H9 (cell line): ENCODE measurements around the gene MXRA7. TPM values are rescaled to one million over a fixed set of nuclear protein-coding genes. Genes with fewer than 3 reads are reported as not detected.
"Not testable (repeated sequence)": the region's sequence is repeated elsewhere in the genome, so short reads cannot be mapped to it uniquely, and the experiment has no call there.

Experiments
- DNase-seq: peaks from one replicate; pipeline ENCODE4 v3.0.0-alpha.2; 2017
- H2AFZ ChIP-seq: one replicate; pipeline ENCODE4 v1.6.1; 2013; ENCODE audit warnings: mild to moderate bottlenecking, low read length, control low read depth, moderate library complexity
- H2AK5ac ChIP-seq: 2 replicates; pipeline ENCODE4 v1.6.1; 2013; ENCODE audit warnings: low read length, control low read depth, mixed read lengths; ENCODE audit not compliant: insufficient read length
- H2BK120ac ChIP-seq: one replicate; pipeline ENCODE4 v1.6.1; 2013; ENCODE audit warnings: low read depth, mild to moderate bottlenecking, low read length, control low read depth, inconsistent platforms; ENCODE audit not compliant: poor library complexity, severe bottlenecking
- H2BK12ac ChIP-seq: 2 replicates; pipeline ENCODE4 v1.6.1; 2013; ENCODE audit warnings: low read length, control low read depth, mixed read lengths, low read depth; ENCODE audit not compliant: insufficient read length
- H2BK15ac ChIP-seq: 2 replicates; pipeline ENCODE4 v1.6.1; 2013; ENCODE audit warnings: low read depth, low read length, control low read depth
- H2BK20ac ChIP-seq: one replicate; pipeline ENCODE4 v1.6.1; 2013; ENCODE audit warnings: low read depth, mild to moderate bottlenecking, low read length, control low read depth, inconsistent platforms; ENCODE audit not compliant: poor library complexity, severe bottlenecking
- H2BK5ac ChIP-seq: 2 replicates; pipeline ENCODE4 v1.6.1; 2013; ENCODE audit warnings: low read length, control low read depth, mixed read lengths; ENCODE audit not compliant: insufficient read length
- H3K14ac ChIP-seq: 2 replicates; pipeline ENCODE4 v1.6.1; 2013; ENCODE audit warnings: low read length, control low read depth; ENCODE audit not compliant: insufficient read depth
- H3K18ac ChIP-seq: 2 replicates; pipeline ENCODE4 v1.6.1; 2013; ENCODE audit warnings: low read depth, mild to moderate bottlenecking, mixed read lengths, low read length, control low read depth; ENCODE audit not compliant: insufficient read length
- H3K23ac ChIP-seq: 2 replicates; pipeline ENCODE4 v1.6.1; 2013; ENCODE audit warnings: low read length, control low read depth, mixed read lengths, low read depth; ENCODE audit not compliant: insufficient read length
- H3K23me2 ChIP-seq: 2 replicates; pipeline ENCODE4 v1.6.1; 2013; ENCODE audit warnings: low read depth, mild to moderate bottlenecking, mixed read lengths, low read length, control low read depth; ENCODE audit not compliant: insufficient read length, poor library complexity, severe bottlenecking
- H3K27ac ChIP-seq: 2 replicates; pipeline ENCODE4 v1.5.1; 2013; ENCODE audit warnings: low read length, control low read depth, mixed read lengths, low read depth; ENCODE audit not compliant: insufficient read length
- H3K27me3 ChIP-seq: 2 replicates; pipeline ENCODE4 v1.6.1; 2013; ENCODE audit warnings: low read length, control low read depth, inconsistent platforms; ENCODE audit not compliant: insufficient read depth
- H3K4ac ChIP-seq: 2 replicates; pipeline ENCODE4 v1.6.1; 2013; ENCODE audit warnings: low read depth, mild to moderate bottlenecking, control low read depth, inconsistent platforms, low read length, moderate library complexity
- H3K4me1 ChIP-seq: 2 replicates; pipeline ENCODE4 v1.6.1; 2013; ENCODE audit warnings: low read length, control low read depth, inconsistent platforms; ENCODE audit not compliant: insufficient read depth
- H3K4me2 ChIP-seq: 2 replicates; pipeline ENCODE4 v1.6.1; 2013; ENCODE audit warnings: low read length, control low read depth, mixed read lengths; ENCODE audit not compliant: insufficient read length, insufficient read depth
- H3K56ac ChIP-seq: 2 replicates; pipeline ENCODE4 v1.6.1; 2013; ENCODE audit warnings: low read depth, mild to moderate bottlenecking, mixed read lengths, low read length, control low read depth; ENCODE audit not compliant: insufficient read length
- H3K79me1 ChIP-seq: 2 replicates; pipeline ENCODE4 v1.6.1; 2013; ENCODE audit warnings: low read depth, mild to moderate bottlenecking, moderate library complexity, low read length, control low read depth, inconsistent platforms; ENCODE audit not compliant: insufficient read depth, poor library complexity, severe bottlenecking
- H3K79me2 ChIP-seq: 2 replicates; pipeline ENCODE4 v1.6.1; 2013; ENCODE audit warnings: low read length, control low read depth, inconsistent platforms; ENCODE audit not compliant: insufficient read depth
- H3K9ac ChIP-seq: 2 replicates; pipeline ENCODE4 v1.6.1; 2013; ENCODE audit warnings: low read length, control low read depth, mixed read lengths; ENCODE audit not compliant: insufficient read length; ENCODE audit errors: extremely low read depth
- H3K9me3 ChIP-seq: one replicate; pipeline ENCODE4 v1.6.1; 2013; ENCODE audit warnings: low read depth, low read length, inconsistent platforms; ENCODE audit not compliant: control insufficient read depth
- H3T11ph ChIP-seq: one replicate; pipeline ENCODE4 v1.6.1; 2013; ENCODE audit warnings: mild to moderate bottlenecking, low read length, control low read depth, inconsistent platforms
- H4K20me1 ChIP-seq: one replicate; pipeline ENCODE4 v1.6.1; 2013; ENCODE audit not compliant: control insufficient read depth, insufficient read length, insufficient read depth
- H4K5ac ChIP-seq: 2 replicates; pipeline ENCODE4 v1.6.1; 2013; ENCODE audit warnings: low read depth, mild to moderate bottlenecking, mixed read lengths, low read length, control low read depth; ENCODE audit not compliant: insufficient read length
- H4K8ac ChIP-seq: replicated peaks from 2 replicates; pipeline ENCODE4 v1.6.1; 2013; ENCODE audit warnings: low read length, control low read depth, mixed read lengths, low read depth; ENCODE audit not compliant: insufficient read length
- H4K91ac ChIP-seq: 2 replicates; pipeline ENCODE4 v1.6.1; 2013; ENCODE audit warnings: low read depth, mild to moderate bottlenecking, moderate library complexity, mixed read lengths, low read length, control low read depth; ENCODE audit not compliant: insufficient read length
- H3K27ac Mint-ChIP-seq, 3 experiments: 2 replicates in 2 of 3; 3 replicates in 1 of 3; pipeline ENCODE4 v1.8.0; 2020 to 2021; ENCODE audit warnings: mixed read lengths in 3 of 3, mild to moderate bottlenecking in 1 of 3, moderate library complexity in 1 of 3
- H3K27me3 Mint-ChIP-seq: 2 replicates; pipeline ENCODE4 v1.8.0; 2021; ENCODE audit warnings: low read depth, mild to moderate bottlenecking, moderate library complexity, mixed read lengths
- H3K36me3 Mint-ChIP-seq, 3 experiments: 2 replicates in 2 of 3; 3 replicates in 1 of 3; pipeline ENCODE4 v1.8.0; 2020 to 2021; ENCODE audit warnings: low read depth in 3 of 3, mixed read lengths in 3 of 3; ENCODE audit not compliant: insufficient read depth in 1 of 3
- H3K4me1 Mint-ChIP-seq, 2 experiments: 2 replicates each; pipeline ENCODE4 v1.8.0; 2020; ENCODE audit warnings: mixed read lengths in 2 of 2
- H3K4me3 Mint-ChIP-seq, 2 experiments: 2 replicates in 1 of 2; 3 replicates in 1 of 2; pipeline ENCODE4 v1.8.0; 2020 to 2021; ENCODE audit warnings: mild to moderate bottlenecking in 2 of 2, mixed read lengths in 2 of 2, moderate library complexity in 1 of 2
- H3K9me3 Mint-ChIP-seq, 2 experiments: 2 replicates in 1 of 2; 3 replicates in 1 of 2; pipeline ENCODE4 v1.8.0; 2020; ENCODE audit warnings: mild to moderate bottlenecking in 2 of 2, mixed read lengths in 2 of 2, moderate library complexity in 1 of 2
- WGBS: extraction: QIAGEN DNeasy Blood & Tissue Kit; methylation state at CpG from one replicate; pipeline ENCODE4 v1.1.7; 2013; ENCODE audit warnings: missing lambda C conversion rate, low lambda C conversion rate, mixed read lengths; ENCODE audit not compliant: insufficient read length; ENCODE audit errors: extremely low coverage; 5-methylcytosine and 5-hydroxymethylcytosine counted together
- total RNA-seq: library from RNA; stranded (reverse); gene quantifications from 2 replicates; pipeline ENCODE4 v1.2.1, GENCODE V29; 2021
- TF ChIP-seq, protein P1 (sequence below): fragments of 200-600 bp; sonication (generic); conservative IDR thresholded peaks from 3 replicates; pipeline ENCODE4 v1.8.0; 2021; ENCODE audit warnings: antibody characterized with exemption, mild to moderate bottlenecking

MXRA7 gene
- total RNA-seq, 1 experiment from 2014 or later: 28.2 TPM

DNA sequence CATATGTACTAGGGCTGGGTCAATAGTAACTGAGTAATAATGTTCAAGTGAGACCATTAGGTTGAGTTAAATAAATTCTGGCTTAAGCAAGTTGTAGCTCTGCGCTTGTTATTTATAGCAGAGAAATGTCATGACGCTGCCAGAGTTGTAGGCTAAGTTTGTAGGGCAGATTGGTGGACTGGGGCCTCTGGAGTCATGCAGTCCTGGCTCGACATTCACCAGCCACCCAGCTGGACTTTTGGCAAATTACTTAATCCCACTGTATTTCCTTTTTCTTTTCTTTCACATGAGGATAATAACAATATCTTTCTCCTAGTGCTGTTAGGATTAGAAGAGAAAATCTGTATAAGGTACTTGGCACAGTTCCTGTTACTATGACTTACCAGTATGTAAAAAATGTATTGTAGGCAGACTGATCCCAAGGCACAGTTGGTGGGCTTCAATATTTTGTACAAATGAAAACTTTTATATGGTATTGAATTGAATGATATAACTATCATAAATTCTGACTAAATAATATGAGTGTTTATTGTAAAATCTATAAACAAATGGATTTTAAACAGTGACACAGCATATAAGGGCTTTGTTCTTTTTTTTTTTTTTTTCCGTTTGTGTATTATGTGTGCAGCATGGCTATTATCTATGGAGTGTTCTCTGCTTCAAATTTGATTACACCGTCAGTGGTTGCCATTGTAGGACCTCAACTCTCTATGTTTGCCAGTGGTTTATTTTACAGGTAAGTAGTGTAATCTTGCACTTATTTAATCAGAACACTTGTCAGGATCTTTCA, 29.8 kb upstream of the MXRA7 start:
- Histone ChIP-seq H2BK15ac (no peak overlapping the region), H4K91ac (no peak overlapping the region), H4K5ac (no peak overlapping the region), H3K56ac (no peak overlapping the region), H4K8ac (no peak overlapping the region), H3K4me1 (no peaks in the 10 kb centered on the region), H2BK12ac (no peak overlapping the region), H3K4ac (no peak overlapping the region), H2BK20ac (no peak overlapping the region), H3K79me1 (no peaks in the 10 kb centered on the region), H3K27ac (no peak overlapping the region), H4K20me1 (no peaks in the 10 kb centered on the region), H2BK5ac (no peak overlapping the region), H3K9me3 (no peaks in the 10 kb centered on the region), H3K9ac (no peak overlapping the region), H3K27me3 (no peaks in the 10 kb centered on the region), H3K14ac (no peak overlapping the region), H2AK5ac (no peak overlapping the region), H2BK120ac (no peak overlapping the region), H3K4me2 (no peak overlapping the region), H3K79me2 (peaks cover 12% of the 10 kb centered on the region; the same call in 1 of the 2 replicates), H2AFZ (no peak overlapping the region), H3K18ac (no peak overlapping the region), H3T11ph (no peak overlapping the region), H3K23ac (no peak overlapping the region), H3K23me2 (no peaks in the 10 kb centered on the region)
- no peak for DNase-seq
- TF ChIP-seq, protein P1, sequence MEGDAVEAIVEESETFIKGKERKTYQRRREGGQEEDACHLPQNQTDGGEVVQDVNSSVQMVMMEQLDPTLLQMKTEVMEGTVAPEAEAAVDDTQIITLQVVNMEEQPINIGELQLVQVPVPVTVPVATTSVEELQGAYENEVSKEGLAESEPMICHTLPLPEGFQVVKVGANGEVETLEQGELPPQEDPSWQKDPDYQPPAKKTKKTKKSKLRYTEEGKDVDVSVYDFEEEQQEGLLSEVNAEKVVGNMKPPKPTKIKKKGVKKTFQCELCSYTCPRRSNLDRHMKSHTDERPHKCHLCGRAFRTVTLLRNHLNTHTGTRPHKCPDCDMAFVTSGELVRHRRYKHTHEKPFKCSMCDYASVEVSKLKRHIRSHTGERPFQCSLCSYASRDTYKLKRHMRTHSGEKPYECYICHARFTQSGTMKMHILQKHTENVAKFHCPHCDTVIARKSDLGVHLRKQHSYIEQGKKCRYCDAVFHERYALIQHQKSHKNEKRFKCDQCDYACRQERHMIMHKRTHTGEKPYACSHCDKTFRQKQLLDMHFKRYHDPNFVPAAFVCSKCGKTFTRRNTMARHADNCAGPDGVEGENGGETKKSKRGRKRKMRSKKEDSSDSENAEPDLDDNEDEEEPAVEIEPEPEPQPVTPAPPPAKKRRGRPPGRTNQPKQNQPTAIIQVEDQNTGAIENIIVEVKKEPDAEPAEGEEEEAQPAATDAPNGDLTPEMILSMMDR: no peak
- H3K4me1 Mint-ChIP-seq: peaks cover 12 to 14% of the 10 kb centered on the region in 2 experiments
- no peak overlapping the region for H3K27ac Mint-ChIP-seq
- H3K36me3 Mint-ChIP-seq: peaks cover 20 to 50% (median 32%) of the 10 kb centered on the region in 3 experiments
- H3K27me3 Mint-ChIP-seq: peaks cover 2% of the 10 kb centered on the region; the same call in 1 of the 2 replicates
- no peak overlapping the region for H3K4me3 Mint-ChIP-seq
- H3K9me3 Mint-ChIP-seq: peaks cover 3 to 7% of the 10 kb centered on the region in 2 experiments; a peak in 2 of 5 replicates
- WGBS: no CpG with 5 or more reads among the region's 5 CpGs

DNA sequence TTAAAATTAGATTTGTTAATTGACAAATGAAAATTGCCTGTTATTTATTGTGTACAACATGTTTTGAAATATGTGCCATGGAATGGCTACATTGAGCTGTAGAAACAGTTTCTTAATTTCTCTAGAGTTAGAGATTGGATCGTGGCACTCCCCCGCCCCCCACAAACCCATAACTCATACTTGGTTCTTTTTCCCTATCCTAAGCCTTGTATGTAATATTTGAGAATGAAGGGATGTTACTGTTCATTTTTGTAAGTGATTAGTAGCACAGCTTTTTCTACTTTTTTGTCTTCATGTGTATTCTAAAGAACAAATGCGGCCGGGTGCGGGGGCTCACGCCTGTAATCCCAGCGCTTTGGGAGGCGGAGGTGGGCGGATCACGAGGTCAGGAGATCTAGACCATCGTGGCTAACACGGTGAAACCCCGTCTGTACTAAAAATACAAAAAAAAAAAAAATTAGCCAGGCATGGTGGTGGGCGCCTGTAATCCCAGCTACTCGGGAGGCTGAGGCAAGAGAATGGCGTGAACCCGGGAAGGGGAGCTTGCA, 28.9 kb upstream of the MXRA7 start:
- H3K79me2 ChIP-seq: peaks cover 17% of the 10 kb centered on the region; the same call in 1 of the 2 replicates
- not testable (repeated sequence) for H4K20me1 ChIP-seq, H2BK120ac ChIP-seq, H2AFZ ChIP-seq, H3T11ph ChIP-seq, H3K4me1 ChIP-seq, H2BK15ac ChIP-seq, H4K8ac ChIP-seq, H2BK12ac ChIP-seq, H3K27ac ChIP-seq, H3K56ac ChIP-seq, DNase-seq, H3K4ac ChIP-seq, H3K23ac ChIP-seq, H3K23me2 ChIP-seq, H4K91ac ChIP-seq, H3K9me3 Mint-ChIP-seq, H3K27me3 ChIP-seq, H3K9me3 ChIP-seq, H3K27me3 Mint-ChIP-seq, H3K27ac Mint-ChIP-seq, H4K5ac ChIP-seq, H3K9ac ChIP-seq, H3K79me1 ChIP-seq, H3K18ac ChIP-seq, H2BK20ac ChIP-seq, H2AK5ac ChIP-seq, H3K4me3 Mint-ChIP-seq, H3K14ac ChIP-seq, H3K4me2 ChIP-seq, H2BK5ac ChIP-seq
- WGBS: no CpG with 5 or more reads among the region's 17 CpGs
- Mint-ChIP-seq H3K4me1 (peaks cover 14 to 23% of the 10 kb centered on the region in 2 experiments), H3K36me3 (peaks cover 23 to 50% (median 32%) of the 10 kb centered on the region in 3 experiments)
